NCI-H2171 treated with DMSO at 0.1 percent for 48 hours (cell line): ENCODE data around the gene RBFOX1.

ENCODE experiments used
- DNase-seq: peaks from one replicate; lab custom pipeline; 2025; lab: John Stamatoyannopoulos, UW

The RBFOX1 gene

GRCh38 chr16:7420843-7421242, 88.2 kb downstream of the RBFOX1 start:
- no peak for DNase-seq

GRCh38 chr16:7421578-7421977, 88.9 kb downstream of the RBFOX1 start:
- DNase-seq, result no peak

- DNase-seq, result no peak
Measured at GRCh38 chr16:7422036-7422888, 89.6 kb downstream of the RBFOX1 start.

GRCh38 chr16:7423434-7424044, 90.9 kb downstream of the RBFOX1 start:
- no peak for DNase-seq

- no peak for DNase-seq
Measured at GRCh38 chr16:7426161-7426560, 93.5 kb downstream of the RBFOX1 start.

- DNase-seq, result no peak
Measured at GRCh38 chr16:7431723-7432122, 99.1 kb downstream of the RBFOX1 start.

GRCh38 chr16:7436306-7436705, 103.7 kb downstream of the RBFOX1 start:
- no peak for DNase-seq

GRCh38 chr16:7437135-7437804, 104.6 kb downstream of the RBFOX1 start:
- DNase-seq, result no peak

- no peak for DNase-seq
Measured at GRCh38 chr16:7437843-7438242, 105.2 kb downstream of the RBFOX1 start.

- DNase-seq, result no peak
Measured at GRCh38 chr16:7438601-7439000, 106.0 kb downstream of the RBFOX1 start.

- DNase-seq, result no peak
Measured at GRCh38 chr16:7439518-7439917, 106.9 kb downstream of the RBFOX1 start.

- no peak for DNase-seq
Measured at GRCh38 chr16:7440886-7441400, 108.3 kb downstream of the RBFOX1 start.

- no peak for DNase-seq
Measured at GRCh38 chr16:7442050-7442449, 109.4 kb downstream of the RBFOX1 start.

- DNase-seq, result no peak
Measured at GRCh38 chr16:7443142-7443541, 110.5 kb downstream of the RBFOX1 start.

GRCh38 chr16:7443648-7444365, 111.2 kb downstream of the RBFOX1 start:
- no peak for DNase-seq

GRCh38 chr16:7449306-7449705, 116.7 kb downstream of the RBFOX1 start:
- DNase-seq, result no peak

GRCh38 chr16:7449808-7450207, 117.2 kb downstream of the RBFOX1 start:
- DNase-seq, result no peak

- no peak for DNase-seq
Measured at GRCh38 chr16:7450440-7450839, 117.8 kb downstream of the RBFOX1 start.

GRCh38 chr16:7452090-7452489, 119.4 kb downstream of the RBFOX1 start:
- no peak for DNase-seq

- DNase-seq, result no peak
Measured at GRCh38 chr16:7456211-7456610, 123.6 kb downstream of the RBFOX1 start.

GRCh38 chr16:7458144-7458543, 125.5 kb downstream of the RBFOX1 start:
- DNase-seq, result no peak

GRCh38 chr16:7470344-7470743, 137.7 kb downstream of the RBFOX1 start:
- no peak for DNase-seq
